Measurements from ENCODE around the gene CFAP251. TPM values are rescaled to one million over a fixed set of nuclear protein-coding genes. Genes with fewer than 3 reads are reported as not detected.

The CFAP251 gene
- total and polyA plus RNA-seq, 7 donors, result 0.68 to 3.0 (median 1.1) TPM; not detected in 1

DNA sequence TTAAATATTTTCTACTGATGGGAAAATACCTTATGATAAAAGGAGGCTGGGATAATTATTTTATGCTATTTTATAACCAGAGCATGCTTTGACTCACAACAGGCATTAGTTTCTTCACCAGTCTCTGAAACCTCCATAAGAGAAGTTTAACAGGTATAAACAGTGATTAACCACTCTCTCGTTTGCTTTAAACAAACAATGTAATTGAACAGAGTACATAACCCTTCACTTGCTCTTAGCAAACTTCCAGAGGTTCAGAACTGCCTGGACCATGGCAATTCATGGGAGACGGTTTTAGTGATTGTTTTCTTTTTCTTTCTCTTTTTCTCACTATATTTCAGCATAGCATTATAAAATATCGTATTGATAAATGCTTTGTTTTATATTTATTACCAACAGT, 35.3 kb downstream of the CFAP251 start:
- Histone ChIP-seq H3K36me3 (no peaks in the 10 kb centered on the region), H3K27ac (no peak overlapping the region), H3K9me3 (no peaks in the 10 kb centered on the region), H3K4me3 (no peak overlapping the region), H3K27me3 (no peaks in the 10 kb centered on the region), H3K4me1 (no peaks in the 10 kb centered on the region)
- no peak for TF ChIP-seq POLR2AphosphoS5 (IDR thresholded peaks at IDR 0.05)
- no peak for TF ChIP-seq EP300 (IDR thresholded peaks at IDR 0.05)
- TF ChIP-seq, protein P1, sequence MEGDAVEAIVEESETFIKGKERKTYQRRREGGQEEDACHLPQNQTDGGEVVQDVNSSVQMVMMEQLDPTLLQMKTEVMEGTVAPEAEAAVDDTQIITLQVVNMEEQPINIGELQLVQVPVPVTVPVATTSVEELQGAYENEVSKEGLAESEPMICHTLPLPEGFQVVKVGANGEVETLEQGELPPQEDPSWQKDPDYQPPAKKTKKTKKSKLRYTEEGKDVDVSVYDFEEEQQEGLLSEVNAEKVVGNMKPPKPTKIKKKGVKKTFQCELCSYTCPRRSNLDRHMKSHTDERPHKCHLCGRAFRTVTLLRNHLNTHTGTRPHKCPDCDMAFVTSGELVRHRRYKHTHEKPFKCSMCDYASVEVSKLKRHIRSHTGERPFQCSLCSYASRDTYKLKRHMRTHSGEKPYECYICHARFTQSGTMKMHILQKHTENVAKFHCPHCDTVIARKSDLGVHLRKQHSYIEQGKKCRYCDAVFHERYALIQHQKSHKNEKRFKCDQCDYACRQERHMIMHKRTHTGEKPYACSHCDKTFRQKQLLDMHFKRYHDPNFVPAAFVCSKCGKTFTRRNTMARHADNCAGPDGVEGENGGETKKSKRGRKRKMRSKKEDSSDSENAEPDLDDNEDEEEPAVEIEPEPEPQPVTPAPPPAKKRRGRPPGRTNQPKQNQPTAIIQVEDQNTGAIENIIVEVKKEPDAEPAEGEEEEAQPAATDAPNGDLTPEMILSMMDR (IDR thresholded peaks at IDR 0.05), result no peak
- no peak for TF ChIP-seq POLR2A (IDR thresholded peaks at IDR 0.05)
- 16 to 63% methylated on average over 3 of the region's 3 CpGs for WGBS, 2 donors
- intact Hi-C loops (cut with DNase I), result no loop called here
- no peak for DNase-seq

DNA sequence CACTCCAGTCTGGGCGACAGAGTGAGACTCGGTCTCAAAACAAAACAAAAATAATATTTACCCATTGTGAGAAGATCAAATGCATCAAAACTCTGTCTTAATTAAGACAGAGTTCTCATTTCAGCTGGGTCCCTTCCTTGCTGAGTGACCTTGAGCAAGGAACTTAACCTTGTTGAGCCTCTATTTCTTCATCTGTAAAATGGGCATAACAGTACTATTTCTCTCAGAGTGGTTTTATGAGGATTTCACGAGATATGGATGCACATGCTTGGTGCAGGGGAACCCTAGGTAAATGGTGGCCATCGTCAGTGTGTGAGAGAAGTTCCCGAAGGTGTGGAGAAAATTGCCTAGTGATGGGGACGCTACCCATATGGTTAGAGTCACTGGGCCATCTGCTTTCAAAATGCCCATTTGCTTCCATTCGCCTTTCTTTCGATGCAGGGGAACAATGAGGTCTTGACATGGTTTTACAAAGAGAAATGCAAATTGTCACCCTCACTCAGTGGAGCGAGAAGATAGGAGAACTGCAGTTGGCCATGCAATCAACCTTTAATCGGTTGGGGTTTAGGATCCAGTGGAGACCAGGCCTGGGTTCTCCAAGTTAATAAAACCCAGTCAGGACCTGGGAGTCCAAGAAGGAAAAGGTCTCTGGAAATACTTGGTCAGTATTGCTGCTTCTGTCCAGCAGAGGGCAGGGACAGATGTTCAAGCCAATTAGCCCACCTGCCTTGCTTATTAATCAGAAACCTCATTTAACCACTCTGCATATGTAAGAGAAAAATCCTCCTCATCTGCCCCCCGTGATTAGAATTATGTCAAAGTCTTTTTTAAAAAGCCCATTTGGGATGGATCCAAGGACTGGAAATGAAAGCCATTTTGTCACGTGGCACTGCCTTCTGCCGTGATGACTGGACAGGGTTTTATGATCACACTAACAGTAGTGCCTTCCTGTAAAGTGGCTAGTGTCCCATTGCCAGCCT, 37.2 kb downstream of the CFAP251 start:
- WGBS, 2 donors, result 79 to 83% methylated on average over 13 of the region's 13 CpGs
- no peak for TF ChIP-seq POLR2A (IDR thresholded peaks at IDR 0.05)
- TF ChIP-seq, protein P1 (IDR thresholded peaks at IDR 0.05), result peak in 2 of 4 experiments; percentile 21 to 29
- no peak for TF ChIP-seq POLR2AphosphoS5 (IDR thresholded peaks at IDR 0.05)
- no peaks in the 10 kb centered on the region for H3K36me3 ChIP-seq
- no peaks in the 10 kb centered on the region for H3K9me3 ChIP-seq
- DNase-seq, result no peak
- H3K4me3 ChIP-seq, result no peak overlapping the region
- no peaks in the 10 kb centered on the region for H3K4me1 ChIP-seq
- intact Hi-C loops (cut with DNase I), result no loop called here
- no peak overlapping the region for H3K27ac ChIP-seq
- no peaks in the 10 kb centered on the region for H3K27me3 ChIP-seq

DNA sequence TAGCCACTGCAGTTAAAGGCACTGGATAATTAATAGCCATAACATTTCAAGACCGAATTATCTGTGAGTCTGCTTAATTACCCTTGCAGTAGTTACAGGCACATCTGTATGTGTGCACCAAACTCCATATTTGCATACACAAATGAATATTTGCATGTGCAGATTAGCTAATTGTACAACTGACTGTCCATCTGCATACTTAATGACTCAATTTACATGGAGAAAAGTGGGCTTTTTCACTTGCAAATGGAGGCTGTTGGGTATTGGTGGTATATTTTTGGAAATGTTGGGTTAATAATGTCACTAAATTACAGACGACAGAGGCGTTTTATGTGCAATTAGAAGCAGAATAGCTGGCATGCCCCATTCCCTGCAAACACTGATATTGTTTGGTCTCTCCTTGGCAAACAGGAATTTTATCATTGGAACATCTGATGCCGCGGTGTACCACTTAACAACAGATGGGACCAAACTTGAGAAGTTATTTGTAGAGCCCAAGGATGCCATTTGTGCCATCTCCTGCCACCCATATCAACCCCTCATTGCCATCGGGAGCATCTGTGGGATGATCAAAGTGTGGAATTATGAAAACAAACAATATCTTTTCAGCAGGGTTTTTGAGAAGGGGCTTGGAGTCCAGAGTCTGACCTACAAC, 39.6 kb downstream of the CFAP251 start:
- intact Hi-C loops (cut with DNase I), result no loop called here
- Histone ChIP-seq H3K9me3 (no peaks in the 10 kb centered on the region), H3K4me1 (no peaks in the 10 kb centered on the region), H3K27me3 (no peaks in the 10 kb centered on the region), H3K27ac (no peak overlapping the region), H3K36me3 (no peaks in the 10 kb centered on the region), H3K4me3 (no peak overlapping the region)
- TF ChIP-seq POLR2A (IDR thresholded peaks at IDR 0.05), result no peak
- TF ChIP-seq POLR2AphosphoS5 (IDR thresholded peaks at IDR 0.05), result no peak
- TF ChIP-seq EP300 (IDR thresholded peaks at IDR 0.05), result no peak
- TF ChIP-seq, protein P1 (IDR thresholded peaks at IDR 0.05), result no peak
- WGBS, 2 donors, result 81 to 87% methylated on average over 6 of the region's 6 CpGs
- no peak for DNase-seq

DNA sequence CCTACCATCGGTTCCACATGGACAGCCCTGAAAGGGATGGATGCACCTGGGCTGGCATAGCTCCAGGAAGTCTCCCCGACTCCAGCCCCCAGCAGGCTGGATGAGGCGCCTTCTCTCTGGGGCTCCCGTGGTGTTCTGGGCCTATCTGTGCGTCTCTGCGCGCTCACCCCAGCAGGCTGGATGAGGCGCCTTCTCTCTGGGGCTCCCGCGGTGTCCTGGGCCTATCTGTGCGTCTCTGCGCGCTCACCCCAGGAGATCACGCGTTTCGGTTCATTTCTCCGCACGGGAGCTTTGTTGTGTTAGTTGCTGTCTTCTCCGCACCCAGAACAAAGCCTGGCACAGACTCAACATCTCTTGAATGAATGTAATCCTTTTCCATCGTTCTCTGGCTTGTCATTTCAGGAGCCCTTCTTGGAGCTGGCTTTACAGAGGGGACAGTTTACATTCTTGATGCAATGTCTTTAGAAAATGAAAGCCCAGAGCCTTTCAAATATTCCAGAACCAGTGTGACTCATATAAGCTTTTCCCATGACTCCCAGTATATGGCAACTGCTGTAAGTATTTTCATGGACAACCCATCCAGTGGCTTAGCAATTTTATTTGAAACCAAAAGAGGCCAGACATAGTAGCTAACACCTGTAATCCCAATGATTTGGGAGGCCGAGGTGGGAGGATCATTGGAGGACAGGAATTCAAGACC, 40.3 kb downstream of the CFAP251 start:
- Histone ChIP-seq H3K36me3 (no peaks in the 10 kb centered on the region), H3K27ac (peak overlapping the region in 1 of 4 donors; percentile 26), H3K4me1 (no peaks in the 10 kb centered on the region), H3K4me3 (no peak overlapping the region), H3K9me3 (no peaks in the 10 kb centered on the region), H3K27me3 (no peaks in the 10 kb centered on the region)
- no peak for DNase-seq
- 79 to 83% methylated on average over 21 of the region's 21 CpGs for WGBS, 2 donors
- TF ChIP-seq, protein P1 (IDR thresholded peaks at IDR 0.05), result no peak
- TF ChIP-seq POLR2A (IDR thresholded peaks at IDR 0.05), result no peak
- TF ChIP-seq EP300 (IDR thresholded peaks at IDR 0.05), result no peak
- no peak for TF ChIP-seq POLR2AphosphoS5 (IDR thresholded peaks at IDR 0.05)
- intact Hi-C loops (cut with DNase I), result no loop called here

All from sigmoid colon (tissue), 7 donors.